A673 (cell line): ENCODE data around the gene KLHL30.

Experiments
- CTCF ChIP-seq: fragments of 300-800, 200-600 bp; sonication (generic); conservative IDR thresholded peaks from 2 replicates; pipeline ENCODE4 v1.5.1; 2017; ENCODE audit warnings: low read depth, mild to moderate bottlenecking, antibody characterized with exemption, low read length, moderate library complexity, mixed read lengths
- EZH2 ChIP-seq: fragments of 200-600 bp; sonication (generic); IDR thresholded peaks from 2 replicates; pipeline ENCODE4 v1.6.1; 2017; ENCODE audit warnings: borderline replicate concordance, low read depth, mild to moderate bottlenecking, mixed read lengths, antibody characterized with exemption, low read length; ENCODE audit not compliant: poor library complexity, severe bottlenecking

- TF ChIP-seq CTCF (no peak), EZH2 (no peak)
Measured at GRCh38 chr2:238176613-238177012, 38.1 kb downstream of the KLHL30 start.
